CD4-positive, alpha-beta memory T cell (primary cell): ENCODE measurements around the gene SIN3B. TPM values are rescaled to one million over a fixed set of nuclear protein-coding genes. Genes with fewer than 3 reads are reported as not detected.

Experiments used
- CTCF ChIA-PET: fragments of 350-600 bp; sonication (Branson Sonifier 250); formaldehyde crosslinking; loops from one replicate; lab custom pipeline; 2021; ENCODE audit warnings: inconsistent platforms; ENCODE audit not compliant: partially characterized antibody; lab: Charles Lee
- POLR2A ChIA-PET: fragments of 350-600 bp; sonication (Branson Sonifier 250); formaldehyde crosslinking; loops from one replicate; lab custom pipeline; 2021; ENCODE audit not compliant: partially characterized antibody; lab: Charles Lee
- DNase-seq, 5 donors: peaks; one replicate each; pipeline versions ENCODE4 v3.0.0 to v3.0.0-alpha.2; 2020 to 2022; ENCODE audit warnings: mixed read lengths in 1 of 5
- H3K27ac ChIP-seq: one replicate; pipeline ENCODE4 v1.7.0; 2013; ENCODE audit warnings: low read depth, low read length
- H3K27me3 ChIP-seq: 2 replicates; pipeline ENCODE4 v1.7.0; 2013; ENCODE audit warnings: mild to moderate bottlenecking, low read length, moderate library complexity; ENCODE audit not compliant: insufficient read depth
- H3K36me3 ChIP-seq: 2 replicates; pipeline ENCODE4 v1.7.0; 2013; ENCODE audit warnings: mild to moderate bottlenecking, low read length, moderate library complexity; ENCODE audit not compliant: insufficient read depth
- H3K4me1 ChIP-seq: 2 replicates; pipeline ENCODE4 v1.7.0; 2013; ENCODE audit warnings: mild to moderate bottlenecking, low read length, moderate library complexity; ENCODE audit not compliant: insufficient read depth
- H3K4me3 ChIP-seq, 2 donors: one replicate each; pipeline ENCODE4 v1.7.0; 2013; ENCODE audit warnings: low read length in 2 of 2, mild to moderate bottlenecking in 1 of 2
- H3K9me3 ChIP-seq, 2 donors: one replicate each; pipeline ENCODE4 v1.7.0; 2013; ENCODE audit warnings: low read length in 2 of 2, control low read depth in 1 of 2; ENCODE audit not compliant: control insufficient read depth in 1 of 2
- H3K27ac Mint-ChIP-seq, 7 donors: one replicate each; pipeline ENCODE4 v1.8.0; 2020 to 2021; ENCODE audit warnings: mixed read lengths in 7 of 7, mild to moderate bottlenecking in 6 of 7, inconsistent platforms in 3 of 7, moderate library complexity in 3 of 7
- H3K27me3 Mint-ChIP-seq, 2 donors: one replicate each; pipeline ENCODE4 v1.8.0; 2020 to 2021; ENCODE audit warnings: mixed read lengths in 2 of 2
- H3K36me3 Mint-ChIP-seq, 2 donors: one replicate each; pipeline ENCODE4 v1.8.0; 2020 to 2021; ENCODE audit warnings: mixed read lengths in 2 of 2, inconsistent platforms in 1 of 2, mild to moderate bottlenecking in 1 of 2
- H3K4me1 Mint-ChIP-seq, 4 donors: one replicate each; pipeline ENCODE4 v1.8.0; 2020 to 2021; ENCODE audit warnings: mixed read lengths in 4 of 4, mild to moderate bottlenecking in 1 of 4
- H3K4me3 Mint-ChIP-seq, 8 donors: one replicate each; pipeline ENCODE4 v1.8.0; 2020 to 2021; ENCODE audit warnings: mixed read lengths in 8 of 8, mild to moderate bottlenecking in 7 of 8, moderate library complexity in 6 of 8, inconsistent platforms in 3 of 8
- H3K9me3 Mint-ChIP-seq, 8 donors: one replicate each; pipeline ENCODE4 v1.8.0; 2020 to 2021; ENCODE audit warnings: mixed read lengths in 8 of 8, mild to moderate bottlenecking in 5 of 8, inconsistent platforms in 3 of 8, moderate library complexity in 1 of 8
- intact Hi-C: fragments of 100-400 bp; cut with micrococcal nuclease; formaldehyde crosslinking; loops from one replicate; pipeline ENCODE4 v1.15.1; 2023
- polyA plus RNA-seq, 2 donors: library from polyadenylated mRNA; unstranded; fragments of 300-500 nt; fragmentation: Illumina TruSeq; gene quantifications; one replicate each; pipeline ENCODE4 v1.2.3, GENCODE V29; 2021
- total RNA-seq, 2 experiments: library from RNA; stranded (reverse); gene quantifications; one replicate each; pipeline ENCODE4 v1.2.3, GENCODE V29; 2021

Gene SIN3B
- total RNA-seq = 10 to 100 TPM; 86.4 to 88.4 TPM
- polyA plus RNA-seq = 1 to 10 TPM; 1.4 to 5.5 TPM

DNA sequence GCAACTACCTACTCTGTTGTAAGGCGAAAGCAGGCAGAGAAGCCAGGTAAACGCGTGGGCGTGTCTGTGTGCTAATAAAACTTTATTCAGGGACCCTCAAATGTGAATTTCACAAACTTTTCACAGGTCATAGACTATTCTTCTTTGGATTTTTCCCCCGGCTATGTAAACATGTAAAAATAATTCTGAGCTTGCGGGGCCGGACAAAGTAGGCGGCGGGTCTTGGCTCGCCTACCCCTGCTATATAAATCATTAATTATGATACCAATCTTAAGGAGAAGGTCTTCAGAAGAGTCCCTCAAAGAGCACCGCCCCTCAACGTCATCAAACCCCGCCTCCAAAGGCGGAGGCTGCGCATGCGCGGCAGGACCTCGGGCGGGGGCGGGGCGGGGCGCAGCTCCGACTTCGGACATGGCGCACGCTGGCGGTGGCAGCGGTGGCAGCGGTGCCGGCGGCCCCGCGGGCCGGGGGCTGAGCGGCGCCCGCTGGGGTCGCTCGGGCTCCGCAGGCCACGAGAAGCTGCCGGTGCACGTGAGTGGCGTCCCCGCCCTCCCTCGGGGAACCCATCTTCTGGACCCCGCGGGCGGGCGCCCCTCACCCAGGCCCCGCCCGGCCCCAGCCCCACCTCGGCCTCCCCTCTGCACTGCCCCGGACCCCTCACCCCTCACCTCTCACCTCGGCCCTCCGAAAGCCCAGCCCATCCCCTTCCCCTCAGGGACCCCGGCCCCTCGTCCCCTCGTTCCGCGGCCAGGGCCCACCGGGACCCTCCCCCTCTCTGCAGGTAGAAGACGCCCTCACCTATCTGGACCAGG lies at the start of gene SIN3B:
TSS of gene SIN3B (plus strand) at position 389 of the 812 bp plus-strand sequence. CDS start at position 412, 23 bp downstream.
- intact Hi-C loops = no loop called here
- peaks cover 14 to 16% of the 10 kb centered on the region in 2 donors for H3K27me3 Mint-ChIP-seq
- ChIA-PET CTCF (no interaction called here), POLR2A (interaction anchor here (0.7 kb wide), 1 partner anchor 12 kb away, joined by 3 read pairs; no protein-coding TSS in a partner anchor)
- H3K27ac Mint-ChIP-seq = peak within 1 kb of the TSS; percentile 81 to 96 (median 91)
- Histone ChIP-seq H3K9me3 (no peaks in the 10 kb centered on the region), H3K36me3 (peaks cover 18% of the 10 kb centered on the region), H3K27me3 (no peaks in the 10 kb centered on the region), H3K4me1 (peaks cover 26% of the 10 kb centered on the region), H3K27ac (peak within 1 kb of the TSS; percentile 64), H3K4me3 (peak within 1 kb of the TSS; percentile 69 to 73)
- peaks cover 0 to 1% (median 0%) of the 10 kb centered on the region in 8 donors for H3K9me3 Mint-ChIP-seq
- H3K4me1 Mint-ChIP-seq = peaks cover 22 to 57% (median 31%) of the 10 kb centered on the region in 4 donors
- peaks cover 14 to 25% of the 10 kb centered on the region in 2 donors for H3K36me3 Mint-ChIP-seq
- peak within 1 kb of the TSS; percentile 77 to 89 (median 86) for H3K4me3 Mint-ChIP-seq
- peak; percentile 84 to 92 (median 89) for DNase-seq

DNA sequence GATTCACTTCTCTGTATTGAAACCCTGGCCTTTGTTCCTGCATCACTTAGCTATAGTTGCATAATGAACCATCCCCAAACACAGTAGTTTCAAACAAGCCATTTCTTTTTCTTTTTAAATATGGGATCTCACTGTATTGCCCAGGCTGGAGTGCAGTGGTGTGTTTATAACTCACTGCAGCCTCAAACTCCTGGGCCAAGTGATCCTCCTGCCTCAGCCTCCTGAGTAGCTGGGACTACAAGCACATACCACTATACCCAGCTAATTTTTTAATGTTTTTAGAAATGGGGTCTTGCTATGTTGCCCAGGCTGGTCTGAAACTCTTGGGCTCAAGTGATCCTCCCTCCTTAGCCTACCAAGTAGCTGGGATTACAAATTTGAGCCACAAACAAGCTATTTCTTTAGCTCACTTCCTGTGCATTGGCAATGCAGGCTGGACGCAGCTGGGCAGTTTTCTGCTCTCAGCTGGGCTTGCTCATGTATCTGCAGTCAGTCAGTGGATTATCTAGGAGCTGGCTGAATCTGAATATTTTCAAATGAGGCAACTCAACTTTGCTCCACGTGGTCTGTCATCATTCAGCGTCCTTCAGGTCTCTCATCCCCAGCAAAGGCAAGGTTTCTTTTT lies 49.5 kb upstream of the SIN3B start:
- Mint-ChIP-seq H3K27ac (no peak overlapping the region), H3K9me3 (no peaks in the 10 kb centered on the region), H3K36me3 (no peaks in the 10 kb centered on the region), H3K4me1 (no peaks in the 10 kb centered on the region), H3K4me3 (no peak overlapping the region), H3K27me3 (peaks cover 4 to 5% of the 10 kb centered on the region in 2 donors)
- H3K27ac ChIP-seq = no peak overlapping the region
- H3K9me3 ChIP-seq = no peaks in the 10 kb centered on the region
- H3K36me3 ChIP-seq = no peaks in the 10 kb centered on the region
- H3K4me3 ChIP-seq = no peak overlapping the region
- intact Hi-C loops = loop anchor here (2.0 kb wide), 2 partner anchors 273 to 503 kb away; no protein-coding TSS in a partner anchor
- no peaks in the 10 kb centered on the region for H3K27me3 ChIP-seq
- no peak for DNase-seq
- ChIA-PET CTCF (interaction anchor here (0.8 to 1.5 kb wide), 3 partner anchors 9 to 273 kb away, joined by 3 to 8 read pairs (median 3); no protein-coding TSS in a partner anchor), POLR2A (interaction anchor here (0.6 kb wide), 1 partner anchor 273 kb away, joined by 3 read pairs; no protein-coding TSS in a partner anchor)
- no peaks in the 10 kb centered on the region for H3K4me1 ChIP-seq

DNA sequence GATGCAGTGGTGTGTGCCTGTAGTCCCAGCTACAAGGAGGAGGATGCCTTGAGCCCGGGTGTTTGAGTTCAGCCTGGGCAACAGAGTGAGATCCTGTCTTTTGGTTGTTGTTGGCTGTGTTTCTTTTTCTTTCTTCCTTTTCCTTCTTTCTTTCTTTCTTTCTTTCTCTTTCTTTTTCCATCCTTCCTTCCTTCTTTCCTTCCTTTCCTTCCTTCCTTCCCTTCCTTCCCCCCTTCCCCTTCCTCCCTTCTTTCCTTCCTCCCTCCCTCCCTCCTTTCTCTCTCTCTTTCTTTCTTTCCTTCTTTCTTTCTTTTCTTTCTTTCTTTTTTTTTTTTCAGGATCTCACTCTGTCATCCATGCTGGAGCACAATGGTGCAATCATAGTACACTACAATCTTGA lies 46.5 kb upstream of the SIN3B start:
- Histone ChIP-seq H3K36me3 (no peaks in the 10 kb centered on the region), H3K4me1 (no peaks in the 10 kb centered on the region), H3K9me3 (no peaks in the 10 kb centered on the region), H3K27me3 (no peaks in the 10 kb centered on the region), H3K27ac (no peak overlapping the region), H3K4me3 (no peak overlapping the region)
- Mint-ChIP-seq H3K36me3 (no peaks in the 10 kb centered on the region), H3K9me3 (peaks cover 0 to 7% (median 0%) of the 10 kb centered on the region in 8 donors), H3K4me3 (no peak overlapping the region), H3K27ac (no peak overlapping the region), H3K4me1 (no peaks in the 10 kb centered on the region), H3K27me3 (peaks cover 0 to 5% of the 10 kb centered on the region in 2 donors)
- intact Hi-C loops = no loop called here
- CTCF ChIA-PET = no interaction called here
- no peak for DNase-seq
- POLR2A ChIA-PET = no interaction called here

GRCh38 chr19:16788479-16788878 lies 40.7 kb upstream of the SIN3B start:
- H3K27me3 ChIP-seq = no peaks in the 10 kb centered on the region
- no peak overlapping the region for H3K27ac ChIP-seq
- H3K4me1 ChIP-seq = no peaks in the 10 kb centered on the region
- Mint-ChIP-seq H3K4me3 (no peak overlapping the region), H3K27me3 (peaks cover 0 to 3% of the 10 kb centered on the region in 2 donors), H3K9me3 (peaks cover 0 to 39% (median 24%) of the 10 kb centered on the region in 8 donors), H3K27ac (no peak overlapping the region), H3K36me3 (peaks cover 2 to 8% of the 10 kb centered on the region in 2 donors), H3K4me1 (no peaks in the 10 kb centered on the region)
- no peaks in the 10 kb centered on the region for H3K36me3 ChIP-seq
- intact Hi-C loops = no loop called here
- POLR2A ChIA-PET = no interaction called here
- DNase-seq = no peak
- H3K9me3 ChIP-seq = peaks cover 0 to 9% of the 10 kb centered on the region in 2 donors
- H3K4me3 ChIP-seq = no peak overlapping the region
- CTCF ChIA-PET = no interaction called here

DNA sequence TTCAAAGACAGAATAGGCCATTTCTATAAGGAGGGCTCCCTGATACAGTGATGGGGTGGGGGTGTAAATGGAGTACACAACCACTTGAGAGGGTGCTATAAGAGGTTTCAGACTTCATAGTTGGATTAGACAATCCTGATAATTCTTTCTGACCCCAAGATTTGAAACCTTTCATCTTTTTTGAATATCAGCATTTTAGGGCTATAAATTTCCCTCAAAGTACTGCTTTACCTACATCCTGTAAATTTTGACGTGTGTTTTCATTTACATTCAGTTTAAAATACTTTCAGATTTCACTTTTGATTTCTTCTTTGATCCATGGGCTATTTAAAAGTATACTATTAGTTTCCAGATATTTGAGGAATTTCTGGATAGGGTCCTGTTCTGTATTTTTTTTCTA lies 40.0 kb upstream of the SIN3B start:
- Mint-ChIP-seq H3K4me1 (no peaks in the 10 kb centered on the region), H3K36me3 (peaks cover 2 to 8% of the 10 kb centered on the region in 2 donors), H3K27me3 (peaks cover 0 to 3% of the 10 kb centered on the region in 2 donors), H3K9me3 (peaks cover 0 to 39% (median 24%) of the 10 kb centered on the region in 8 donors), H3K27ac (no peak overlapping the region), H3K4me3 (no peak overlapping the region)
- POLR2A ChIA-PET = no interaction called here
- no peaks in the 10 kb centered on the region for H3K27me3 ChIP-seq
- no peak for DNase-seq
- no peaks in the 10 kb centered on the region for H3K36me3 ChIP-seq
- peaks cover 0 to 9% of the 10 kb centered on the region in 2 donors for H3K9me3 ChIP-seq
- no peak overlapping the region for H3K27ac ChIP-seq
- H3K4me1 ChIP-seq = no peaks in the 10 kb centered on the region
- CTCF ChIA-PET = no interaction called here
- intact Hi-C loops = no loop called here
- H3K4me3 ChIP-seq = no peak overlapping the region

GRCh38 chr19:16790051-16790450 lies 39.1 kb upstream of the SIN3B start:
- DNase-seq = no peak
- peaks cover 2 to 3% of the 10 kb centered on the region in 2 donors for H3K27me3 Mint-ChIP-seq
- peaks cover 2 to 8% of the 10 kb centered on the region in 2 donors for H3K36me3 Mint-ChIP-seq
- H3K27ac Mint-ChIP-seq = no peak overlapping the region
- intact Hi-C loops = no loop called here
- no peak overlapping the region for H3K4me3 Mint-ChIP-seq
- no peaks in the 10 kb centered on the region for H3K4me1 Mint-ChIP-seq
- ChIA-PET CTCF (no interaction called here), POLR2A (no interaction called here)
- Histone ChIP-seq H3K4me1 (no peaks in the 10 kb centered on the region), H3K36me3 (no peaks in the 10 kb centered on the region), H3K4me3 (no peak overlapping the region), H3K9me3 (peaks cover 0 to 9% of the 10 kb centered on the region in 2 donors), H3K27me3 (no peaks in the 10 kb centered on the region), H3K27ac (no peak overlapping the region)
- peaks cover 0 to 39% (median 24%) of the 10 kb centered on the region in 8 donors for H3K9me3 Mint-ChIP-seq

GRCh38 chr19:16791942-16792341 lies 37.3 kb upstream of the SIN3B start:
- Mint-ChIP-seq H3K9me3 (peaks cover 0 to 47% (median 25%) of the 10 kb centered on the region in 8 donors), H3K36me3 (peaks cover 6 to 8% of the 10 kb centered on the region in 2 donors), H3K4me1 (no peaks in the 10 kb centered on the region), H3K27ac (no peak overlapping the region), H3K27me3 (peaks cover 2 to 3% of the 10 kb centered on the region in 2 donors), H3K4me3 (no peak overlapping the region)
- Histone ChIP-seq H3K4me3 (no peak overlapping the region), H3K27ac (no peak overlapping the region), H3K36me3 (no peaks in the 10 kb centered on the region), H3K4me1 (no peaks in the 10 kb centered on the region), H3K9me3 (peaks cover 0 to 9% of the 10 kb centered on the region in 2 donors), H3K27me3 (no peaks in the 10 kb centered on the region)
- POLR2A ChIA-PET = no interaction called here
- CTCF ChIA-PET = no interaction called here
- DNase-seq = no peak
- intact Hi-C loops = no loop called here
